Raji (cell line): ENCODE data around the gene EIF2B2.

Experiments used
- POLR2A ChIP-seq: IDR thresholded peaks from 2 replicates; pipeline ENCODE4 v1.6.1; 2011; ENCODE audit warnings: low read depth, low read length, control low read depth; ENCODE audit not compliant: insufficient read depth

The EIF2B2 gene

GRCh38 chr14:75005357-75005756 is 2.6 kb downstream of the EIF2B2 start:
- TF ChIP-seq POLR2A, result no peak

DNA sequence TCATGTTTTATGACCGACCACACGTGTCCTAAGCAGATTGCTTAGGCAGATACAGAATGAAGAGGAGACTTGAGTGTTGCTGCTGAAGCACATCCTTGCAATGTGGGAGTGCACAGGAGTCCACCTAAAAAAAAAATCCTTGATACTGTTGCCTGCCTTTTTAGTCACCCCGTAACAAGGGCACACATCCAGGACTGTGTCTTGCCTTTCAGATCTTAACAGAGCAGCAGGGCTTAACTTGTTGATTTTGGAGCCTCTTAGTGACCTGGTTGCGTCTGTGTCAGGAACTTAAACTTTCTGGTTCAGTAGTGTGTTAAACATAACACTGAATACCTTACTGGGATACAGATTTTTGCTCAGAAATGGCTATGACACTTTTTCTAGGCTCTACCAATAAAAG is 6.5 kb downstream of the EIF2B2 start:
- no peak for TF ChIP-seq POLR2A

DNA sequence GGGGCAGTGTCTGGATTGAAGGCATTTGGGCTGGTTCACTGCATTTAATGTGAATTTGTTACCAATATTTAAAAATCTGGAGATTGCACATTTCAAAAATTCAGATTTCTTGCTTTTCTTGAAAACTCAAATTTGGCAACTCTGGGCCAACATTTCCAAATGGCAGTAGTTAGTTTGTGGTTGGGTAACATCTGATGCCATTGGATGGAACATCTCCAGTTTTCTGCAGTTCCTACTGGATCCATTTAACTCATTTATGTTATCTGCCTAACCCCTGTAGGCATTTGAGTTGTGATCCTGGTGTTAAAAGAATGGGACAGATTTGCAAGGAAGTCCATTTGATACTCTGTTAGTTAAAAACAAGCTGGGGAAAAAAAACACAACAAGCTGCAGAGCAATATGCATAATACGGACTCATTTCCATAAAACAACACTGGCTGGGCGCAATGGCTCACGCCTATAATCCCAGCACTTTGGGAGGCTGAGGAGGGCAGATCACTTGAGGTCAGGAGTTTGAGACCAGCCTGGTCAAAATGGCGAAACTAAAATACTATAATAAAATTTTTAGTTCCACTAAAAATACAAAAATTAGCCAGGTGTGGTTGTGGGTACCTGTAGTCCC is 7.9 kb downstream of the EIF2B2 start:
- no peak for TF ChIP-seq POLR2A

GRCh38 chr14:75011356-75011994 is 8.8 kb downstream of the EIF2B2 start:
- TF ChIP-seq POLR2A, result no peak

DNA sequence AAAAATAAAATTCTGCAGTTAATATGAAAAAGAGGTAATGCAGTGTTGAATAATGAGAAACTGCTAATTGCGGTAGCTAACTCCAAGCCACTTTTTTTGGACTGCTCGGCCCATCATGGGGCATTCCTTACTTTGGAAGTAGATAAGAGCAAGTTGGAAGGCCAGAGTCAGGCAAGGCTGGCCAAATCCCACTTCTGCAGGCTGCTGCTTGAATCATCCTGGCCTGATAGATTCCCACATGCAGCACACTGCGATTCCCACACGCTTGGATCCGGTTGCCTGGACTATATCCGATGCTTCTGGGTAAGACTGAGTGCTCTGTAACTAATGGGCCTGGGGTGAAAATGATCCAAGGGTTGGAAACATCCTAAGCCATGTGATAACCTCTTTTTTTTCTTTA is 10.6 kb downstream of the EIF2B2 start:
- no peak for TF ChIP-seq POLR2A

DNA sequence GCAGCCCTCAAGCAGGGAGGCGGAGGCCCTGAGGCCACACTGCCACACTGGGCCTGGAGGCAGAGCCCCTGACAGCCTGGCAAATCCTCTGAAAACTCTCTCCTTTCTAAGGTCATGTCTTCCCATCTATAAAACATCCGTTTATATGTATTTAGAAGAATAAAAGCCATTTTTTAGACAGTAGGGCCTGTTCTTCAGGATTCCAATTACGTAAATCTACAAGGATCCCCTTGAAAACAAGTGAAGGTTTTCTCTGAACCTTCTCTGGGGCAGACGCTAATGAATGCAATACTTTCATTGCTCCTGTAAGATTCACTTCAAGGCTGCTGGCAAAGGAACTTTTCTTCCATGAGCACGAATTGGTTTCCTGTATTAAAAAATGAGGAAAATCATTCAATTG is 12.8 kb downstream of the EIF2B2 start:
- no peak for TF ChIP-seq POLR2A

DNA sequence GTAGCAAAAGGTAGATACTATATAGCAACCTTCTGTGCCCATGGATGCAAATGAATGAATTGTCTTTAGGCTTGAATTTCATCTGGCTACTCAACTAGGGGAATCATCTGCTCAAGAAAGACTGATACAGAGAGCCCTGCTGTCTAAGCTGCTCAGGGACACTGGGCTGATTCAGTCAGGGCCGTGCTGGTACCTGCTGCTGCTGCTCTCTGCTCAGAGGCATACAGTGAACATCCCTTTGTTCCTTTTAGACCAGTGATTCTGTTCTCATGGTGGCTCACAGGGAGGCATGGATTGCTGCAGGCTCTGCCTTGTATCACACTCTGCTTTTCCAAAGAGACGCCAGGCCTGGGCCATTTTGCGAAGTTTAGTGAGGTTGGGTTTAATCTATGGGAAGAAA is 14.1 kb downstream of the EIF2B2 start:
- TF ChIP-seq POLR2A, result no peak

DNA sequence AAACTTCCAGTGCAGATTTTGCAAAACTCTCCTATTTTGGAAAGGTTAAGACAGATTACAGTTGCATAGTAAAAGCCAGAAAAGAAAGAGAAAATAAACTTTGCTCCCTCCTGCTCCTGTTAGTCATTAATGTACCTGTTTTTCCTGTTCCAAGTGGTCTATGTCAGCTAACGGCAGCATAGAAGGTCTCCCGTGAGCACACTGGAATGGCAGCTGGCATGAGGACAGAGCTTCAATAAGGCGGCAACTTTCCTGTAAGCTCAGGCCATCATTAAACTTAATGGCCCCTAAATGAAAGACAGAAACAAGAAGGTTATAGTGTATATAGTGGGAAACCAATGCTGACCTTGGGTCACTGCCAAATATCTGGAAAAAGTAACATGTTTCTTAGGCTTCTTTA is 16.0 kb downstream of the EIF2B2 start:
- no peak for TF ChIP-seq POLR2A

- no peak for TF ChIP-seq POLR2A
Measured at GRCh38 chr14:75022655-75023054, 19.9 kb downstream of the EIF2B2 start.

- TF ChIP-seq POLR2A, result no peak
Measured at GRCh38 chr14:75023108-75023507, 20.4 kb downstream of the EIF2B2 start.

- TF ChIP-seq POLR2A, result no peak
Measured at GRCh38 chr14:75025082-75025481, 22.4 kb downstream of the EIF2B2 start.

GRCh38 chr14:75025876-75026275 is 23.2 kb downstream of the EIF2B2 start:
- TF ChIP-seq POLR2A, result no peak

DNA sequence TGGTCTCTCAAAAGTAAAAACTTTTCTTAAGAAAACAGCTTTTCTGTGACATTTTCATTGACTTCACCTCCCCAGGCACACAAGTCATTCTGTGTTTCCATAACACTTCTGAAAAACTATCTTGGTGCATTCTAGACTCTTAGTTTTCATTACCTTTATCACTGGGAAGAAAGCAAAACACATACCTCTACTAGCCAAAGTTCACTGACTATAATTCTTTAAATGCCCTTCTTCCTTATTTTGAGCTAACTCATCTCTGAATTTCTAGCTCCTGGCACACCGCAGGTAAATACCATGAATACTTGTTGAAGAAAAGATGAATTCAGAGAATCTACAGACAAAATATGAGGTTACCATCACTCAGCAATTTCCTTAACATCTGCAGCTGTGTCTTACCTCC is 27.4 kb downstream of the EIF2B2 start:
- no peak for TF ChIP-seq POLR2A

DNA sequence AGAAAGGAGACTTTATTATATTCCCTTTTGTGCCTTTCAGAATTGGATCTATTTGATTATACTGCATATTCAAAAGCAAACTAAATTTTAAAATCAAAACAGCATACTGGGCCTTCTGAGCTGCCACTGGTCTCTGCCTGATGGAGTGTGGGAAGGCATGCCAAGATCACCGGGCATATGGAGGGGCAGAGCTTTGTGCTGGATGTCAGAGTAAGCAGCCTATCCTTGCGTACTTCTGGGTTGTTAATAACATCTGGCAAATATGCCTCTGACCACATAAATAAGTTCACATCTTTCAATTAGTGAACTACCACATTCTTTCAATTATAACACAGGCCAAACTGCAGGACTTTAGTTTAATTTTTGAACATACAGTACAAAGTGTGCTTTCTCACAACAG is 30.2 kb downstream of the EIF2B2 start:
- TF ChIP-seq POLR2A, result no peak

- TF ChIP-seq POLR2A, result no peak
Measured at GRCh38 chr14:75040507-75040906, 37.8 kb downstream of the EIF2B2 start.

DNA sequence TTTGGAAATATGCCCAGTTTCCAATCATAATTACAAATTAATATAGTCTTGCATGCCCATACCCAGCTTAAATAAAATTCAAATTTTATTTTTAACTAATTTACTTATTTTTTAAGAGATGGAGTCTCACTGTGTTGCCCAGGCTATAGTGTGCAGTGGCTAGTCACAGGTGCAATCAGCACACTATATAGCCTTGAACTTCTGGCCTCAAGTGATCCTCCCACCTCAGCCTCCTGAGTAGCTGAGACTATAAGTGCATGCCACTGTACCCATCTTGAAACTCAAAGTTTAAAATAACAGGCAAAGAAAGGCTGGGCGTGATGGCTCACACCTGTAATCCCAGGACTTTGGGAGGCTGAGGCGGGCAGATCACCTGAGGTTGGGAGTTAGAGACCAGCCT is 38.2 kb downstream of the EIF2B2 start:
- no peak for TF ChIP-seq POLR2A

DNA sequence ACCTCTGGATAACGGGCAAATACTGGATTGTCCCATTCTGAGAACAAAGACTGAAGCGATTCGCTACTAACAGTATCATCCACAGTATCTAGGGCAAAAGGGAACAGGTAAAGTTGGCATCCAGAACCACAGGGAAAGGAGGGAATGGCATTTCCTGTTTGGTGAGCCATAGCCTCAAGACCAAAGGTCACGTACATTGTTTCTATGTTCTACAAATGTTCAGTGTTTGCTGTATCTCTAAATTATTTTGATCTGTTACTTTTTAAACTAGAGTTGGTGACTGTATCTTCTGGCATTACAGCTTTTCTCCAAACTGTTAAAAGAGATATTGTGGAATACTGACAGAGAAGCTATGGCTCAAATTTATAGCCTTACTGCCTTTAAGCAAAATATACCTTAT is 38.9 kb downstream of the EIF2B2 start:
- no peak for TF ChIP-seq POLR2A

GRCh38 chr14:75042035-75042434 is 39.3 kb downstream of the EIF2B2 start:
- TF ChIP-seq POLR2A, result no peak

GRCh38 chr14:75044322-75044721 is 41.6 kb downstream of the EIF2B2 start:
- TF ChIP-seq POLR2A, result no peak
